GM19023 (cell line): ENCODE measurements around the gene PSME4.
"Not testable (repeated sequence)": the region's sequence is repeated elsewhere in the genome, so short reads cannot be mapped to it uniquely, and the experiment has no call there.

Experiments used
- ATAC-seq: cut with Tn5 transposase; IDR thresholded peaks from one replicate; pipeline ENCODE4 v1.9.1; 2021; ENCODE audit warnings: mild to moderate bottlenecking, moderate library complexity; ENCODE audit not compliant: unreplicated experiment

Gene PSME4

GRCh38 chr2:53843595-53843994 is 127.2 kb downstream of the PSME4 start:
- no peak for ATAC-seq

- ATAC-seq, result no peak
Measured at GRCh38 chr2:53842891-53843290, 127.9 kb downstream of the PSME4 start.

DNA sequence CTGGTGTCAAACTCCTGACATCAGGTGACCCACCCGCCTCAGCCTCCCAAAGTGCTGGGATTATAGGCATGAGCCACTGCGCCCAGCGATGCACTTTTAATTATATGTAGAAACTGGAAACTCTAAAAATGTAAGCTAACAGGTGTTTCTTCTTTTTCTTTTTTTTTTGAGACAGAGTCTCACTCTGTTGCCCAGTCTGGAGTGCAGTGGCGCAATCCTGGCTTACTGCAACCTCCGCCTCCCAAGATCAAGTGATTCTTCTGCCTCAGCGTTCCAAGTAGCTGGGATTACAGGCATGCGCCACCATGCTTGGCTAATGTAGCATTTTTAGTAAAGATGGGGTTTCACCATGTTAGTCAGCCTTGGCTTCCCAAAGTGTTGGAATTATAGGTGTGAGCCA is 129.1 kb downstream of the PSME4 start:
- not testable (repeated sequence) for ATAC-seq

- no peak for ATAC-seq
Measured at GRCh38 chr2:53840580-53840979, 130.2 kb downstream of the PSME4 start.

DNA sequence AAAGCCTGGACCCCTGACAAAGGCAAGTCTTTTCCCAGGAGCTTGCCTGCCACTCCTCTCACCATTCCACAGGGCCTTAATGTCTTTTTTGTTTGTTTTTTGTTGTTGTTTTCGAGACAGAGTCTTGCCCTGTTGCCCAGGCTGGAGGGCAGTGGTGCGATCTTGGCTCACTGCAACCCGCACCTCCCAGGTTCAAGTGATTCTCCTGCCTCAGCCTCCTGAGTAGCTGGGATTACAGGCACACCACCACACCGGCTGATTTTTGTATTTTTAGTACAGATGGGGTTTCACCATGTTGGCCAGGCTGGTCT is 140.9 kb downstream of the PSME4 start:
- not testable (repeated sequence) for ATAC-seq

DNA sequence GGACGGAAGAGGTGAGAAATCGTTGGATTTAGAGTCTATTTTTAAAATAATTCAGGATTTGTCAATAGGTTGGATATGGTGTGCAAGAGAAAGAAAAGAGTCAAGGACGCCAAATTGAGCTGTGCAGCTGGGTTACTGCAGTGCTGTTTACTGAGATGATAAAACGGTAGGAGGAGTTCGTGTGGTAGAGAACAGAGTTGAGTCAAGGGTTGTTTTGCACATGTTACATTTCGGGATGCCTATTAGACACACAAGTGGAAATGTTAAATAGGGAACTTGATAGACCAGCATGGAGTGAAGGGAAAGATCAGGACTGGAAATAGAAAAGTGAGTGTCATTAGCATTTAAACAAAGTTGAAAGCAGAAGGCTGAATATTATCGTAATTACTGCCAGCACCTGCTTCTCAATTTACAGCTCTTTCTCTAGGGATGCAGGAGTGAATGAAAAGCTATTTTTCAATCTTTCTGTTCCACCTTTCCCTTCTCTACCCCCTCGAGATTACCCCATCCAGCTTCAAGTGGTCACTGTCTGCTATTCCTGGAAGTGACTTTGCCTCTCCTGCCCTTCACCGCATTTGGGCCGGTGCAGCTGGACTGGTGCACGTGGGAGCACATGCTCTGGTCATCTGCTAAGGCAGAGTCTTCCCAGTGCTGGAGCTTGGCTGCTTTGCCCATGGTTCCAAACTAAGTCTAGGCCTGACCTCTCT is 141.4 kb downstream of the PSME4 start:
- no peak for ATAC-seq

DNA sequence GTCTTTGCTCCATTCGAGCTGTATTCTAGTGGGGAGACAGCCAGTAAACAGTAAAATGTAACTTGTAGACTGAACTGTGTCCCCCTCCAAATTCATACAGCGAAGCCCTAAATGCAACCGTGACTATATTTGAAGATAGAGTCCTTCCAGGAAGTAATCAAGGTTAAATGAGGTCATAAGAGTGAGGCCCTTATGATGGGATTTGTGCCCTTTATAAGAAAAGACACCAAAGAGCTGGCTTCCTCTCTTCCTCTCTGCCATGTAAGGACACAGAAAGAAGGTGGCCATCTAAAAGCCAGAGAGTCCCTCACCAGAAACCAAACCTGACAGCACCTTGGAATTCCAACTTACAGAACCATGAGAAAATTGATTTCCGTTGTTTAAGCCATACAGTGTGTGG is 142.5 kb downstream of the PSME4 start:
- ATAC-seq, result no peak

- ATAC-seq, result no peak
Measured at GRCh38 chr2:53827398-53828175, 143.2 kb downstream of the PSME4 start.

DNA sequence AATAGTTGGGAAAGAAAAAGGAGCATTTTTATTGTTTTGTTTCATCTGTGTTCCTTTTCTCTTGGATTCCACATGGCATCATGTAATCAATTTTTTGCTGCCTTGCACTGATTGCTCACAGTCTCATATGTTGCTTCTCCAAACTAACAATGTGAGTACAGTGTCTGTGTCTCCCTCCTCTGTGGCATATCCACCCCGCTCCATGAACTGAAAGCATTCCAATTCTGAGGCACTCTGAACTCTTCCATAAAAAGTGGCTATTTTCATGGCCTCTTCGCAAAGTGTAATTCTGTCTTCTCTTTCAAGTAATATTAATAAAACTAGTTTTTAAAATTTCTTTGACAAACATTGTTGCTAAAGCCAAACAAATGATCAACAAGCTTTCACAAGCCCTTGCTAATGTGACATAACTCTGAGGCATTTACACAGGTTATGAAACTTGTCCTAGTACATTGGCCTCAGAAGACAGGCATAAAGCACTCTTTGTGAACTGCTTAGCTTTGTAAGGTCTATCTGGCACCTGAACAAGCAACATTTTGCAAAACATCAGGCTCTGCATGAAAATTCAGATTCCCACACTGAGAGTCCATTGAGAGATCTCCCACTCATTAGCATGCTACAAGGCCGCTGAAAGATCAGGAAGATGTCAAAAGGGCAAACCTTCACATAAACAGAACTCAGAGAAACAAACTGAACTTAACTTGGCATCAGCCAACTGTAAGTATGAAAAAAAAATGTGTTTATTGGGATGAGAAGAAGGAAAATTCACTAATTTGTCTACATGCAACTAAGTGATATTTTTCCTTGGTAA is 144.0 kb downstream of the PSME4 start:
- no peak for ATAC-seq

DNA sequence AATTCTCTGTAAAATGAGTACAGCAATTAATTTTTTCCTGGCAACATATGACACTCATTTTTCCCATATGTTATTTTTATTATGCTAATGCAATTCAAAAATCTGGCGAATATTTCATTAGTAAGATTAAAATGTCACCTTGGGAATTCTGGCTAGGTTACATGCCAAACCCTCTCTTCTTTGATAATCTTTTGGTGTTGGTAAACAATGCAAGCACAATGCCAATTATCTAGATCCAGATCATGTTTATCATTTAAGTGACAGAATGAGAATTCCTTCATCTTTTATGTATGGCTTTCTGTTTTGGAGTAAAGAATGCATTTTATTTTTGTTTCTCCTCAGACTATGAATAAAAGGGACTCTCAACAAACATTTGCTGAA is 144.8 kb downstream of the PSME4 start:
- ATAC-seq, result no peak

DNA sequence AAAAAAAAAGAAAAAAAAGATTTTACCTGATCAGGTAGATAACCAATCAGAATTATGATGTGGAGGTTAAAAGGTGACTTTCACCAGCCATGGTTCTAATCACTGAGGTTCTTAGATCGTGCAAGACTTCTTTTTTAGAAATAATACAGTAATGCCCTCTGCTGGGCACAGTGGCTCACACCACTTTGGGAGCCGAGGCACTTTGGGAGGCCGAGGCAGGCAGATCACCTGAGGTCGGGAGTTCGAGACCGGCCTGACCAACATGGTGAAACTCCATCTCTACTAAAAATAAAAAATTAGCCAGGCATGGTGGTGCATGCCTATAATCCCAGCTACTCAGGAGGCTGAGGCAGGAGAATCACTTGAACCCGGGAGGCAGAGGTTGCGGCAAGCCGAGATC is 147.2 kb downstream of the PSME4 start:
- not testable (repeated sequence) for ATAC-seq

- ATAC-seq, result no peak
Measured at GRCh38 chr2:53821810-53822209, 149.0 kb downstream of the PSME4 start.

- ATAC-seq, result no peak
Measured at GRCh38 chr2:53820711-53821110, 150.1 kb downstream of the PSME4 start.

DNA sequence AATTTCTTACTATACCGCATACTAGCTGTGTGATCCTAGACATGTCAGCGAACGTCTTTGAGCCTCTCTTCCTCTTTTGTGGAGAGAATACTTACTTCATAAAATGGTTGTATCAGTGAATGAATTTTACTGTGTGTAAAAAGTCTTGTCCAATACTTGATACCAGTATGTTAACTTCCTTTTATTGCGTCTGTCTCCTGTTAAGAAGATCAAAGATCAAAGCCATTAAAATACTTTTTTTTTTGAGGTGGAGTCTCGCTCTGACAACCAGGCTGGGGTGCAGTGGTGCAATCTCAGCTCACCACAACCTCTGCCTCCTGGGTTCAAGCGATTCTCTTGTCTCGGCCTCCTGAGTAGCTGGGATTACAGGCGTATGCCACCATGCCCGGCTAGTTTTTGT is 150.7 kb downstream of the PSME4 start:
- ATAC-seq, result no peak

DNA sequence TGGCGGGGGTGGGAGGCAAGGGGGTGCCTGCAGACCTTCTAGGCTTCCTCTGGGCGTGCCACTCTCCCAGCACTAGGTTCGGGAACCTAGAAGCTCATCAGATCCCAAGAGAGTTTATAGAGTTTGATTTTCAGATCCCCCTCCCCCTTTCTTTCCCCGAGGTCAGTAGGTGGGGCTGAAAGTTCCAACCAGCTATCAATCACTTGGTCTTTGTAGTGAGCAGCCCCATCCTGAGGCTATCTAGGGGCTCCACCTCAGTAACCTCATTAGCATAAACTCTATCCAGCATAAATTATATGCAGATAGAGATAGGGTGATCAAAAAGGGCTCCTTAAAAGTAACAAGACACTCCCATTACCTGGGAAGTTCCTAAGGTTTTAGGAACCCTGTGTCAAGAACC is 151.2 kb downstream of the PSME4 start:
- ATAC-seq, result no peak

GRCh38 chr2:53818854-53819435 is 151.8 kb downstream of the PSME4 start:
- no peak for ATAC-seq
